Activated gamma-delta T cell treated with Interleukin-2 at 50 U/mL for 16 hours (primary cell): ENCODE results near the gene IL15.
"Not testable (repeated sequence)": the region's sequence is repeated elsewhere in the genome, so short reads cannot be mapped to it uniquely, and the experiment has no call there.

Source experiments
- DNase-seq: peaks from one replicate; pipeline ENCODE4 v3.0.0-alpha.2; 2020

The IL15 gene

GRCh38 chr4:141705048-141705746 is 68.8 kb downstream of the IL15 start:
- no peak for DNase-seq

DNA sequence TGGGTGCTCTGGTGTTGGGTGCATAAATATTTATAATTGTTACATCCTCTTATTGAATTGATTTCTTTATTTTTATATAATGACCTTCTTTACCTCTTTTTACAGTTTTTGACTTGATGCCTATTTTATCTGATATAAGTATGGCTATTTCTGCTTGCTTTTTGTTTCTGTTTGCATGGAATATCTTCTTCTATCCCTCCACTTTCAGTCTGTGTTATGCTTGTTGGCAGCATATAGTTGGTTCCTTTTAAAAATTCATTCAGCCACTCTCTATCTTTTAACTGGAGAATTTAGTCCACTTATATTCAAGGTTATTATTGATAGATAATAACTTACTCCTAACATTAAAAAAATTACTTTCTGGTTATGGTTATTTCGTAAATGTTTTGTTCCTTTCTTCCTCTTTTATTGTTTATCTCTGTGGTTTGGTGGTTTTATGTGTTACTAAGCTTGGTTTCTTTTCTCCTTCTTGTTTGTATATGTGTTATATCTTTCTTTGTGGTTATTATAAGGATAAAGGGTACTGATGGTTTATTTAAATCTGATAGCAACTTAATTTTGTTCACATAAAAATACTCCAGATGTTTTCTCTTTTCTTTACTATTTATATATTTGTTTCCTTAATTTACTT is 69.5 kb downstream of the IL15 start:
- DNase-seq = no peak

DNA sequence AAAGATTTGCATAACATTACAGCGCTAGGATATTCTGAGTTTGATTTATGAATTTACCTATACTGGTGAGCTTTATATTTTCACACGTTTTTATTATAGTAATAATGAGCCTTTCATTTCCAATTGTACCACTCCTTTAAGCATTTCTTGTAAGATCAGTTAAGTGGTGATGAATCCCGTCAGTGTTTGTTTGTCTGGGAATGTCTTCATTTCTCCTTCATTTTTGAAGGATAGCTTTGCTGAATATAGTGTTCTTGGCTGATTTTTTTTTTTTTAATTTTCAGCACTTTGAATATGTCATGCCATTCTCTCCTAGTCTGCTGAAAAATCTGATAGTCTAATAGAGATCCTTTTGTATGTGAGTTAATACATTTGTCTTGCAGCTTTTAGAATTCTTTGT is 70.1 kb downstream of the IL15 start:
- DNase-seq = no peak

GRCh38 chr4:141711211-141711610 is 74.8 kb downstream of the IL15 start:
- no peak for DNase-seq

DNA sequence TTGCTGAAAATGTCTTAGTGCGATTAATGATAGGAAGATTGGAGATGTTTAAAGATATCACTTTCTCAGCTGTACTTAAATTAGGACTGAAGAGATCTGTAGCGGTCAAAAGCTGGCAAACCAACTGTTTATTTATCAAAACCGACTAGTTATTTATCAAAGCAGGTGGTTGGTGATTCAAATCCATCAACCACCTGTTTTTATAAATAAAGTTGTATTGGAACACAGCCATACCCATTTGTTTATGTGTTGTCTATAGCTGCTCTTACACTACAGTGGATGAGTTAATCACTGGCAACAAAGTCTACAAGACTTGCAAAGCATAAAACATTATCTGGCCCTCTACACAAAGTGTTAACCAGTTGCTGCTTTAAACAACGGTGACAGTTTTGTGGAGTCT is 76.8 kb downstream of the IL15 start:
- no peak for DNase-seq

DNA sequence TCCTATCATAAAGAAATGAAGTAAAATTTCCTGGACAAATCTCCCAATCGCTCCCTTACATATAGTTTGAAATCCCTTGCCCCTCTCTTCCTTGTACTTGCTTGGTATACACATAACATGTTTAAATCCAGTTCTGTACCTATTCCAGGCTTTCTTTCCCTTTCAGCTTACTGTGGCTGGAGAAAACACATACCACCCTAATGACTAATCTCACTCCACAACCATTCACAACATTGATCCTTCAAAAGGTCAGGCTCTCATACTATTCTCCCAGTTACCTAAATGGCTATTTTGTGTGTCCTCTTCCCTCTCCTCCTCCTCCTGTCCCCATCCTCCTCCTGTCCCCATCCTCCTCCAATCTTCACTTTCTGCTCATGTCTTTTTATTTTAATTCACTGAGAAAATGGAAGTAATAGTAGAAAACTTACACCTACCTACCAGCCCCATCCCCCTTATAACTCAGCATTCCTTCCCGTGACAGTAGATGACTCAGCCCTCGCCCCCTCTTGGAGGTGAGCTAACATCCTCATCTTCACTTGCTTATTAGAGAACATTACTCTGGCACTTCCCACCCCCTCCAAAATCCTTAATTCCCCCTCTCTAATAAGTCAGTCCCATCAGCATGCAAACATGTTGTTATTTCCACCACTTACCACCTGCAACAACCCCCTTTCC is 77.5 kb downstream of the IL15 start:
- DNase-seq = no peak

- no peak for DNase-seq
Observed at GRCh38 chr4:141719585-141719984, 83.2 kb downstream of the IL15 start.

DNA sequence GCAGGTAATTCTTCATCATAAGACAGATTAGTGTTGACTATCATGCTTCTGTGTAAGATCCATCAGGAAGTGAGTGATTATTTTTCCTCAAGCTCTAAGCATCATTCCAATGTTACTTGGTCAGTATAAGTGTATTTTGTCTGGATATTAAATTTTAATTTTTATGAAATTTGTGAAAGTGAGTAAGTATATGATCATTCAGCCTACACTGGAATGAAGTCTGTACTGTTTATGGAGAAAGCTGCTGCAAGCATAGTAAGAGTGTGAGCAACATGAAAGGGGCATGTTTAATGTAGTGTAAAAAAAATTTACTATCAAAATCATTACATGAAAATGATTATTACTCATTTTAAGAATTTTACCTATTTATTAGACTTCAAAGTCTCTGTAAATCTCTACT is 84.8 kb downstream of the IL15 start:
- no peak for DNase-seq

- DNase-seq = no peak
Observed at GRCh38 chr4:141724646-141725045, 88.3 kb downstream of the IL15 start.

GRCh38 chr4:141727420-141727819 is 91.0 kb downstream of the IL15 start:
- no peak for DNase-seq

DNA sequence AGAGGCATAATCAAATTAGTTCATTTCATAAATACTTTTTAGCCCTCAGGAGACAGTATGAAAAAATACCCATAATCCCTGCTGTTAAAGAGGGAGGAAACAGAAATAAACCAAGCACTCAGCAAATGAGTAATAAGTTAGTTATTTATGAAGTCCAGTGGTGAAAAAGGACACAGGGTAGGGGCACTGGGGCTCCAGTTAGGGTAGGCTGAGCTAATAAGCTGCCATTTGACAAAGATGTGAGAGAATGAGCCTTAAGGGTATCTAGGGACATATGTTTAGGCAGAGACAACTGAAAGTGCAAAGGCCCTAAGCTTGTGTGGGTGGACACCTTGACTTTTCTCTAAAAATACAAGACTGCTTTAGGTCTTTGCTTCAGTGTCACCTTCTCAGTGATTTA is 94.4 kb downstream of the IL15 start:
- no peak for DNase-seq

DNA sequence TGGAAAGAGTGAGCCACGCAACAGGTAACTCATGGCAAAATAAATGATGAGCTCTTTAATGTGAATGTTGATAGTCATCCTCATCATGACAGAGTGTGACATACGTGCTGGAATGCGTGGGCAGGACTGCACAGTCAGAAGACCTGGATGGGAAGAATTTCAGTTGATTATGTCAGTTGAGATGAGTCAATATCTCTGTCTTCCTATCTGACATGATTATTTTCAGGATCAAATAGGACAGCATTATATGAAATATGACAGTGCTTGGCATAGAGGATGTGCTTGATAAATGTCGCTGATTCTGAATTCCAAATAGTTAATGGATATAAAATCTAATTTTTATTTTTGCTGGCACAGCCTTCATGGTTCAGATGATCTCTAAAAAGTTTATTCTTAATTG is 95.1 kb downstream of the IL15 start:
- no peak for DNase-seq

DNA sequence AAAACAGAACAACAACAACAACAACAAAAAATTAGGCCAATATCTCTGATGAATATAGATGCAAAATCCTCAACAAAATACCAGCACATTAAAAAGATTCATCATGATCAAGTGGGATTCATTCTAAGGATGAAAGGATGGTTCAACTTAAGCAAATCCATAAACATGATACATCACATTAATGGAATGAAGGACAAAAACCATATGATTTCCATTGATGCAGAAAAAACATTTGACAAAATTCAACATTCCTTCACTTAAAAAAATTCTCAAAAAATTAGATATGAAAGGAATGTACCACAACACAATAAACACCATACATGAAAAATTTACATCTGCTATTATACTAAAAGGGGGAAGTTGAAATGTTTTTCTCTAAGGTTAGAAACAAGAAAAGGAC is 103.3 kb downstream of the IL15 start:
- DNase-seq = no peak

GRCh38 chr4:141746026-141746425 is 109.6 kb downstream of the IL15 start:
- DNase-seq = no peak

DNA sequence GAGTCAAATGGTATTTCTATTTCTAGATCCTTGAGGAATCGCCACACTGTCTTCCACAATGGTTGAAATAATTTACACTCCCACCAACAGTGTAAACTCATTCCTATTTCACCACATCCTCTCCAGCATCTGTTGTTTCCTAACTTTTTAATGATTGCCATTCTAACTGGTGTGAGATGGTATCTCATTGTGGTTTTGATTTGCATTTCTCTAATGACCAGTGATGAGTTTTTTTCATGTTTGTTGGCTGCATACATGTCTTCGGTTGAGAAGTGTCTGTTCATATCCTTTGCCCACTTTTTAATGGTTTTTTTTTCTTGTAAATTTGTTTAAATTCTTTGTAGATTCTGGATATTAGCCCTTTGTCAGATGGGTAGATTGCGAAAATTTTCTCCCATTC is 115.4 kb downstream of the IL15 start:
- DNase-seq = not testable (repeated sequence)

DNA sequence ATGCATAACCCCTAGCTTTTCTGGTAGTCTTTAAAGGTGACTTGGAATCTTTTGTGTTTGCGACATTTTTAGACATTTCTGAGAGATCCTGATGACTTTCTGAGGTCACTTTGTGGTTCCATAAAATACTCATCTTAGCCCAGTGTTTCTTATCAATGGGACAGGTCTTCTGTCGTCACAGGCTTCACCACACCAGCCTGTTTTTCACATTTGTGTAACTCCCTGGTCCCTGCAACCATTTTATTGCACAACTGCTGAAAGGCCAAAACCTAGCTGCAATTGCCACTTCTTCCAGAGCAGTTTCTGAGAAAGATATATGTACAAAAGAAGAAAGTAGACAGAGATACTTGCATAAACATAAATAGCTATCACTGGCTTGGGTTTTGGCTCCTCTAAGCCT is 120.9 kb downstream of the IL15 start:
- DNase-seq = no peak

DNA sequence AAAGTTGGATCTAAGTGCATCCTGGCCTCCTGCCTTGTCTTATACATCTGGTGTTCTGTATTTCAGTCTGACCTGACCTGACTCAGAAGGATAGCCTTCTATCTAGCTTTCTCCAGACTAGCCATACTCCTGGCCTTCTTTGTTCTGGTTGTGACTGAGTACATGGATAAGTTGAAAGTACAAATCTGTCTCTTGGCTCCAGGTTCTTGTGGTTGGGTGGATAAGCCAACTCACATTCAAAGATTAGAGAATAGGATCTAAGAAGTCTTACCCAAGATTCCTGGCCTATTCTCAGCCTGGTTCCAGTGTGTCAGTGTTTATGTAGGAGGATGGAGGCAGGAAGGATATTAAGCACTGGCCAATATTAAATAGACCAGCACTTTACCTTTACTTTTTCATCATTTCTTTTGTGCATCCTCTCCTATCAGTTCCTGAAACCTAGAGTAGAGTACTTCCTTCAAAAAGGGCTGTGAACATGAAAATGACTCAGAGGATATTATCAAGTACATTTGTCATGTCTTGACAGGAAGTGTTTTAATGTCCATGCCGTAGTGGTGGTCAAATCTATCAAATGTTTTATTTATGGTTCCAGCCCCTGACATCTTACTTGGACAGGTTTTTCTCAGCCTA is 123.5 kb downstream of the IL15 start:
- DNase-seq = no peak

- no peak for DNase-seq
Observed at GRCh38 chr4:141761926-141762325, 125.5 kb downstream of the IL15 start.

GRCh38 chr4:141763374-141763773 is 127.0 kb downstream of the IL15 start:
- no peak for DNase-seq

GRCh38 chr4:141768954-141769353 is 132.6 kb downstream of the IL15 start:
- DNase-seq = no peak

- DNase-seq = no peak
Observed at GRCh38 chr4:141771889-141772830, 135.8 kb downstream of the IL15 start.

GRCh38 chr4:141772838-141773237 is 136.5 kb downstream of the IL15 start:
- DNase-seq = no peak

DNA sequence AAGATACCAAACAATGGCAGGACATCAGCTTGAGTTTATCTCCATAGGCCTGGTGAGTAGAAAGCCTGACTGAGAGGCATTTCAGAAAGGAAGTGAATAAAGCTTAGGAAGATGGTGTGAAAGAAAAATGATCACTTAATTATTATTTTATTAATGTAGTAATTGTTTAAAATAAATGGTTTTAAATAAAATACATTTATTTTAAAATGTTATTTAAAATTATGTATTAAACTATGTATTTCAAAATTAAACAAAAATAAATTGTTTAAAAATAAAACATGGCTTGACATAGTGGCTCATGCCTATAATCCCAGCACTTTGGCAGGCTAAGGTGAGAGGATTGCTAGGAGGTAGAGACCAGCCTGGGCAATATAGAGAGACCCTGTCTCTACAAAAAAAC is 145.8 kb downstream of the IL15 start:
- no peak for DNase-seq
